Right ventricle myocardium inferior (tissue), 1 donor: Measurements from ENCODE around the gene GIGYF1. TPM values are rescaled to one million over a fixed set of nuclear protein-coding genes. Genes with fewer than 3 reads are reported as not detected.
"Not testable (repeated sequence)": the region's sequence is repeated elsewhere in the genome, so short reads cannot be mapped to it uniquely, and the experiment has no call there.

ENCODE experiments used
- ATAC-seq: fragments of 200-7000 bp; cut with Tn5 transposase; one replicate; pipeline ENCODE4 v1.9.1; 2020; ENCODE audit warnings: mild to moderate bottlenecking, moderate library complexity
- DNase-seq: peaks from one replicate; pipeline ENCODE4 v3.0.0; 2021; ENCODE audit errors: missing footprints
- intact Hi-C: fragments of 100-400 bp; cut with DNase I; formaldehyde crosslinking; loops from one replicate; pipeline ENCODE4 v1.11.0; 2022
- total RNA-seq: library from RNA; stranded (reverse); fragmentation: NEBNext Ultra II Directional; extraction: Animal tissue kit (Norgen Biotek cat#: 25700); gene quantifications from one replicate; pipeline ENCODE4 v1.2.1, GENCODE V29; 2021
- donor health status: DM: no; HTN: yes; CAD: no; lungs with severe emphysema.

The GIGYF1 gene
- total RNA-seq, 1 donor from 2014 or later = 25.4 TPM

- intact Hi-C loops, DNase-seq, ATAC-seq: not testable (repeated sequence)
These were observed 31.8 kb downstream of the GIGYF1 start for GRCh38 chr7:100662194-100662776.

DNA sequence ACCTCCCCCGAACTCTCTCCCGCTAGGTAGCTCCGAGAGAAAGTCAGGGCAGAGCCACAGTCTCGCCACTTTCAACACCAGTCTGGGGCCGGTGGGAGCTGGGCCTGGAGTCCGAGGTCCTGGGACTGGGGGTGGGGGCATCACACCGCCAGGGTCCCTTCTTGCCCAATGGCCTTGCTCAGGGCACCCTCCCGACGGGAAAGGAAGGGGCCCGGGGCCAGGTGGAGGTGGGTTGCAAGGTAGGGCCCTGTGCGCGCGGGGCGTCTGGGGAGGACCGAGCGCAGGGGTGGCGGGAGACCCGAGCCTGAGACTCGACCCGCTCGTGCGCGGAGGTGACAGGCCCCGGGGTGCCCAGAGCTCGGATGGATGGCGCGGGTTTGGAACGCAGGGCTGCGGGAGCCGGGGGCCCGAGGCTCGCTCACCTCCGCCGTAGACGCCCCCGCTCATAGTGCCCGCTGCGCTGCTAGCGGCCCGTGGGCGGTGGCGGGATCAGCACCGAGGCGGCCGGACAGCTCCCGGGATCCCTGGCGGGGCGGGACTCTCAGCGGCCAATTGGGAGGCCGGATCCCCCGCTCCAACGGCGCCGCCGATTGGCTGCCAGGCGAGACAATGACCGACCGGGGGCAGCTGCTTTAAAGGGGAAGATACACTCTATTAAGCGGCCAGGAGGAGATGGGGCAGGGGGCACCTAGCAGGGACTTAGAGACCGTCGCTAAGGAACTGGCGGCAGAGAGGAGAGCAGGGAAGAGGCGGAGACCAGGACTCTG, 38.0 kb downstream of the GIGYF1 start, which contains the start of gene ACTL6B:
TSS of gene ACTL6B (minus strand) at position 541 of the 767 bp plus-strand sequence. CDS start at position 447, 94 bp downstream.
- DNase-seq = peak; percentile 75
- intact Hi-C loops = no loop called here
- ATAC-seq = peak; percentile 57

GRCh38 chr7:100654908-100655831, 38.9 kb downstream of the GIGYF1 start:
- intact Hi-C loops = no loop called here
- ATAC-seq (no peak), DNase-seq (no peak)

DNA sequence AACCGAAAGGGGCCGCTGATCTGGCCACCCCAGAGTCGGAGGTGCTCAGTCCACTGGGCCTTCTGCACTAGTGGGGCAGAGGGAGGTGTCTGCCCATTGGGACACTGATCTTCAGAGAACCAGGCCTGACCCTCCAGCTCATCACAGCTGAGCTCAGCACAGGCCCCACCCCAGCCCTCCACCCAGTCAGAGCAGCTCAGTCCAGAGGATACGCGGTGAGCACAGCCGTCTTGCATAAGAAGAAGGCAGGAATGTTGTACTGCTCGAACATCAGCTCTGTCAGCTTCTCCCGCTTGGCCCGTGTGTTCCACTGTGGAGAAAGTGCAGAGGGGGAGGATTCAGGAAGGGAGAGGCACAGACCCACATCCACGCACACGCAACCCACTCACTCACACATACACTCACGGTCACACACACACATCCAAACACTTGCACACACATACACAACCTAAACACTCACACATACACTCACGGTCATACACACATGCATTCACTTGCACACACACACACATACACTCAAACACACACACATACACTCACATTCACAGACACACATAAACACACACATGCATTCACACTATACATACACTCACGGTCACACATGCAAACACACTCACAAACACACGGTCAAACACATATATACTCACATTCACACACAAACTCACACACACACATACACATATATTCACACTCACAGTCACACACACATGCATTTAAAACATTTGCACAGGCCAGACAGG, 44.1 kb downstream of the GIGYF1 start:
- intact Hi-C loops = no loop called here
- DNase-seq = no peak
- no peak for ATAC-seq

GRCh38 chr7:100642534-100642907, 51.5 kb downstream of the GIGYF1 start:
- no peak for DNase-seq
- ATAC-seq = no peak
- intact Hi-C loops = no loop called here

DNA sequence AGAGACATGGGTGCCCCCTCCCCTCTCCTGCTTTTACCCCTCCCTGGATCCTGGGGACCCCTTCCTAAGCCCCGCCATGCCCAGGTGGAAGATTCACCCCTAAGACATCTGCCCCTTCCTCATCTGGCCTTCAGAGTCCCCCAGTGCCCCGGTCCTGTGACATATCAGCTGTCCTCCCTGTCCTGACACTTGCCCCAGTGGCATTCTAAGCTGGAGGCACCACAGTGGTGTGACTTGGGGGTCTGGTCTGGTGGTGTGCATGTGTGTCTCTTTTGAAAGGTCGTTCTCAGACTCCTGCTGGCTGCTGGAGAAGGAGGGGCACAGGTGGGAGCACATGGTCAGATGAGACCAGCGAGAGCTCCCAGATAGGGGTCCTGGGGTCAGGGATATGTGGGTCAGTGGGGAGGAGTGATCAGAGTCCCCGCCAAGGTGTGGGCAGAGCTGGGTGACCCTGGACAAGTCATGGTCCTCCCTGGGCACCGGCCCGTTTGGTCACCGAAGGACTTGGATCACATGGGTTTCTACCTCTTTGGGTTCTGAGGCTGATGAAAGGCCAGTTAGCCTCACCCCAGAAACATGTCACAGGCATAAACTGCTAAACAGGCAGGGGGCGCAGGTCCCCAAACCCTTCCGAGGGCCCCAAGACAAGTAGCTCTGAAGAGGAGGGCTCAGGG, 52.1 kb downstream of the GIGYF1 start:
- DNase-seq (no peak), ATAC-seq (no peak)
- intact Hi-C loops = no loop called here

GRCh38 chr7:100641463-100641859, 52.6 kb downstream of the GIGYF1 start, which contains the start of gene TFR2:
TFR2 (minus strand) TSS chr7:100641552; CDS start chr7:100641509, 43 bp downstream.
- ATAC-seq = no peak
- no peak for DNase-seq
- intact Hi-C loops = no loop called here

GRCh38 chr7:100640517-100641440, 53.3 kb downstream of the GIGYF1 start:
- intact Hi-C loops = no loop called here
- ATAC-seq (no peak), DNase-seq (no peak)

GRCh38 chr7:100639995-100640516, 54.0 kb downstream of the GIGYF1 start:
- DNase-seq (no peak), ATAC-seq (no peak)
- intact Hi-C loops = no loop called here

DNA sequence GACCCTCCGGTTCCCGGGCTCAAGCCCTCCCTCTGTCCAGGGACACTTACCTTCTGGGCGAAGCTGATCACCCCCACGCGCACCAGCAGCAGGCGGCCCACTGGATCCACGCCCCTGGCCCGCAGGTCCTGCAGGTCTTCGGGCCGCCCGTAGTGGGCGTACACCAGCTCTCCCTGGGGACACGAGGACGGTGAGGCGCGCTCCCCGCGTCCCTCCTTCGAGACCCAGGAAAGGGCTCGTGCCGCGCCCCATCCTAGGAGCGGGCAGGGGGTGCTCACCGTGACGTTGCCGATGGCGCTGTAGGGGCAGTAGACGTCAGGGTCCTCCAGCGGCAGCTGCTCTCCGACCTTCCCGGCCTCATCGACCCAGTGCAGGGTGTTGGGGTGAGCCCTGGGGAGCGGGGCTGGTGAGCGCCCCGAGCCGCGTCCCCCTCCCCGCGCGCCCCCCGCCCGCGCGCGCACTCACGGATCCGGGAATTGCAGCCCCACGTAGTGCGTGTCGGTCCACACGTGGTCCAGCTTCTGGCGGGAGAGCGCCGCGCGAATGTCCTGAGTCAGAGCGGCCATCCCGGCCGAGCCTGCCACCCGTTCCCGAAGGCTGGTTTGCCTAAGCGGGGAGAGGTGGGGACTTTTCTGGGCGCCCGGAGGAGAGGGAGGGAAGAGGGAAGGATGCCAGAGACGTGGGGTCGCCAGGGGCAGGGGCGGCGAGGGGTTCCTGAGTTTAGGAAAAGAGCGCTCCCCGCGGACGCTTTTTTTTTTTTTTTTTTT, 60.9 kb downstream of the GIGYF1 start:
- intact Hi-C loops = loop anchor here (1.0 kb wide), 1 partner anchor 58 kb away; no protein-coding TSS in a partner anchor
- DNase-seq (peak; percentile 70), ATAC-seq (peak; percentile 51)

- no peak for DNase-seq
- intact Hi-C loops = no loop called here
- ATAC-seq = no peak
These were observed 64.0 kb downstream of the GIGYF1 start for GRCh38 chr7:100630066-100630465.

Other genes starting within 250 kb of the GIGYF1 start
- gene SPACDR, start 230.0 kb downstream of the GIGYF1 start, total RNA-seq = 0.35 TPM
- gene TSC22D4, start 215.0 kb downstream of the GIGYF1 start, total RNA-seq = 50.3 TPM
- gene NYAP1, start 210.3 kb downstream of the GIGYF1 start, total RNA-seq = 0.54 TPM
- gene AGFG2, start 155.0 kb downstream of the GIGYF1 start, total RNA-seq = 21.5 TPM
- 0.84 TPM for gene SAP25, start 120.3 kb downstream of the GIGYF1 start, total RNA-seq
- 29.3 TPM for gene LRCH4, start 108.1 kb downstream of the GIGYF1 start, total RNA-seq
- 0.41 TPM for gene FBXO24, start 107.9 kb downstream of the GIGYF1 start, total RNA-seq
- 56.0 TPM for gene PCOLCE, start 91.9 kb downstream of the GIGYF1 start, total RNA-seq
- gene MOSPD3, start 81.7 kb downstream of the GIGYF1 start, total RNA-seq = 9.3 TPM
- gene TFR2, start 52.7 kb downstream of the GIGYF1 start, total RNA-seq = 0.22 TPM
- not detected for gene ACTL6B, start 37.8 kb downstream of the GIGYF1 start, total RNA-seq
- gene GNB2, start 20.5 kb downstream of the GIGYF1 start, total RNA-seq = 120 TPM
- 29.2 TPM for gene POP7, start 11.9 kb upstream of the GIGYF1 start, total RNA-seq
- gene EPO, start 26.2 kb upstream of the GIGYF1 start, total RNA-seq = not detected
- not detected for gene ZAN, start 39.3 kb upstream of the GIGYF1 start, total RNA-seq
- 27.0 TPM for gene EPHB4, start 133.3 kb upstream of the GIGYF1 start, total RNA-seq
- gene SLC12A9, start 158.5 kb upstream of the GIGYF1 start, total RNA-seq = 10.2 TPM
- gene TRIP6, start 173.1 kb upstream of the GIGYF1 start, total RNA-seq = 15.5 TPM
- gene SRRT, start 180.9 kb upstream of the GIGYF1 start, total RNA-seq = 70.5 TPM
- 1.9 TPM for gene UFSP1, start 195.5 kb upstream of the GIGYF1 start, total RNA-seq
- gene ACHE, start 201.6 kb upstream of the GIGYF1 start, total RNA-seq = 0.73 TPM